Neural progenitor cell (in vitro differentiated cells): Measurements from ENCODE around the gene GSAP. TPM values are rescaled to one million over a fixed set of nuclear protein-coding genes. Genes with fewer than 3 reads are reported as not detected.

Source experiments
- DNase-seq: peaks from one replicate; pipeline ENCODE4 v3.0.0-alpha.2; 2016; ENCODE audit warnings: low spot score
- H2AFZ ChIP-seq: fragments of 200-600 bp; sonication (generic); replicated peaks from 2 replicates; pipeline ENCODE4 v1.6.1; 2016; ENCODE audit warnings: antibody characterized with exemption
- H3F3A ChIP-seq: fragments of 200-600 bp; sonication (generic); 2 replicates; pipeline ENCODE4 v1.6.1; 2016; ENCODE audit warnings: antibody characterized with exemption, low read depth
- H3K27ac ChIP-seq: fragments of 200-600 bp; sonication (generic); 2 replicates; pipeline ENCODE4 v1.5.1; 2016; ENCODE audit warnings: mild to moderate bottlenecking
- H3K27me3 ChIP-seq: fragments of 200-600 bp; sonication (generic); 2 replicates; pipeline ENCODE4 v1.6.1; 2016; ENCODE audit warnings: mild to moderate bottlenecking, moderate library complexity
- H3K36me3 ChIP-seq: fragments of 200-600 bp; sonication (generic); 2 replicates; pipeline ENCODE4 v1.5.1; 2016
- H3K4me1 ChIP-seq: fragments of 200-600 bp; sonication (generic); 2 replicates; pipeline ENCODE4 v1.6.1; 2016; ENCODE audit warnings: mixed run types
- H3K4me2 ChIP-seq: fragments of 200-600 bp; sonication (generic); 2 replicates; pipeline ENCODE4 v1.6.1; 2016
- H3K4me3 ChIP-seq: fragments of 200-600 bp; sonication (generic); 2 replicates; pipeline ENCODE4 v1.5.1; 2016
- H3K79me2 ChIP-seq: fragments of 200-600 bp; sonication (generic); 2 replicates; pipeline ENCODE4 v1.6.1; 2016; ENCODE audit warnings: low read depth
- H3K9ac ChIP-seq: fragments of 200-600 bp; sonication (generic); 2 replicates; pipeline ENCODE4 v1.6.1; 2016
- H3K9me3 ChIP-seq: fragments of 200-600 bp; sonication (generic); 2 replicates; pipeline ENCODE4 v1.5.1; 2016; ENCODE audit warnings: low read depth
- H4K20me1 ChIP-seq: fragments of 200-600 bp; sonication (generic); 2 replicates; pipeline ENCODE4 v1.6.1; 2016; ENCODE audit warnings: low read depth
- H3K27ac Mint-ChIP-seq: 3 replicates; pipeline ENCODE4 v1.8.0; 2021; ENCODE audit warnings: mixed read lengths
- H3K27me3 Mint-ChIP-seq: 2 replicates; pipeline ENCODE4 v1.8.0; 2022; ENCODE audit warnings: low read depth, mild to moderate bottlenecking, inconsistent platforms, moderate library complexity, mixed read lengths; ENCODE audit not compliant: insufficient read depth
- H3K36me3 Mint-ChIP-seq: 3 replicates; pipeline ENCODE4 v1.8.0; 2021; ENCODE audit warnings: mixed read lengths
- H3K4me1 Mint-ChIP-seq: 3 replicates; pipeline ENCODE4 v1.8.0; 2021; ENCODE audit warnings: mixed read lengths
- H3K4me3 Mint-ChIP-seq: 3 replicates; pipeline ENCODE4 v1.8.0; 2021; ENCODE audit warnings: mild to moderate bottlenecking, moderate library complexity, mixed read lengths
- H3K9me3 Mint-ChIP-seq: 3 replicates; pipeline ENCODE4 v1.8.0; 2020; ENCODE audit warnings: mixed read lengths
- EZH2 ChIP-seq: fragments of 200-600 bp; sonication (generic); IDR thresholded peaks from 2 replicates; pipeline ENCODE4 v1.6.1; 2017; ENCODE audit warnings: antibody characterized with exemption, mild to moderate bottlenecking, moderate library complexity
- EZH2phosphoT487 ChIP-seq: fragments of 200-600 bp; sonication (generic); IDR thresholded peaks from 2 replicates; pipeline ENCODE4 v1.6.1; 2017; ENCODE audit warnings: antibody characterized with exemption
- total RNA-seq: library from RNA; depleted of rRNA; stranded (reverse); fragments of >200 nt; gene quantifications from 2 replicates; pipeline ENCODE4 v1.2.3, GENCODE V29; 2015; ENCODE audit warnings: low replicate concordance
- TF ChIP-seq, protein P1 (sequence below): fragments of 200-600 bp; sonication (generic); IDR thresholded peaks from 2 replicates; pipeline ENCODE4 v1.5.1; 2017; ENCODE audit warnings: antibody characterized with exemption, mild to moderate bottlenecking

Gene GSAP
- total RNA-seq, 1 donor from 2014 or later = 2.6 TPM

DNA sequence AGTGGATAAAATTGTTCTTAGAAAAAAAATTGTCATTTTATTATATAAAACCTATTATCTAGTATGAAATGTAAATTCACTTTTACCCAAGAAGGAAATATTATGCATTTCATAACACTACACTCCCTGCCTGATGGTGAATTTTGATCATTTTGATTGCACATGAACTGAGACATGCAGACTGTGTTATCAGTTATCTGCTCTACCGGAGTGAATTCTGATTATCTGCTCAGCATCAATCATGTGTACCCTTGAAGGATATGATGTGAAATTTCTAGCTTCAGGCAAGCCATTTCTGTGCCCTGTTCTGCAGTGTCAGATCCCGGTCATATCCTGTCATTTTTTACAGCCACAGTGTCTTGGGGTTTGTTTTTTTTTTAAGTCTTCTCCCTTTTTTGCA lies 131.5 kb downstream of the GSAP start:
- H3K4me1 Mint-ChIP-seq = peaks cover 8% of the 10 kb centered on the region
- Histone ChIP-seq H3K9ac (no peak overlapping the region), H3K27ac (no peak overlapping the region), H3K27me3 (no peaks in the 10 kb centered on the region), H3K79me2 (no peaks in the 10 kb centered on the region), H3K9me3 (no peaks in the 10 kb centered on the region), H3F3A (no peaks in the 10 kb centered on the region), H3K4me2 (no peak overlapping the region), H2AFZ (no peak overlapping the region), H3K36me3 (no peaks in the 10 kb centered on the region), H4K20me1 (no peaks in the 10 kb centered on the region), H3K4me1 (no peaks in the 10 kb centered on the region), H3K4me3 (no peak overlapping the region)
- TF ChIP-seq, protein P1, sequence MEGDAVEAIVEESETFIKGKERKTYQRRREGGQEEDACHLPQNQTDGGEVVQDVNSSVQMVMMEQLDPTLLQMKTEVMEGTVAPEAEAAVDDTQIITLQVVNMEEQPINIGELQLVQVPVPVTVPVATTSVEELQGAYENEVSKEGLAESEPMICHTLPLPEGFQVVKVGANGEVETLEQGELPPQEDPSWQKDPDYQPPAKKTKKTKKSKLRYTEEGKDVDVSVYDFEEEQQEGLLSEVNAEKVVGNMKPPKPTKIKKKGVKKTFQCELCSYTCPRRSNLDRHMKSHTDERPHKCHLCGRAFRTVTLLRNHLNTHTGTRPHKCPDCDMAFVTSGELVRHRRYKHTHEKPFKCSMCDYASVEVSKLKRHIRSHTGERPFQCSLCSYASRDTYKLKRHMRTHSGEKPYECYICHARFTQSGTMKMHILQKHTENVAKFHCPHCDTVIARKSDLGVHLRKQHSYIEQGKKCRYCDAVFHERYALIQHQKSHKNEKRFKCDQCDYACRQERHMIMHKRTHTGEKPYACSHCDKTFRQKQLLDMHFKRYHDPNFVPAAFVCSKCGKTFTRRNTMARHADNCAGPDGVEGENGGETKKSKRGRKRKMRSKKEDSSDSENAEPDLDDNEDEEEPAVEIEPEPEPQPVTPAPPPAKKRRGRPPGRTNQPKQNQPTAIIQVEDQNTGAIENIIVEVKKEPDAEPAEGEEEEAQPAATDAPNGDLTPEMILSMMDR = no peak
- TF ChIP-seq EZH2phosphoT487 = no peak
- no peak for TF ChIP-seq EZH2
- H3K27ac Mint-ChIP-seq = no peak overlapping the region
- DNase-seq = no peak
- H3K4me3 Mint-ChIP-seq = no peak overlapping the region
- no peaks in the 10 kb centered on the region for H3K9me3 Mint-ChIP-seq
- no peaks in the 10 kb centered on the region for H3K36me3 Mint-ChIP-seq
- no peaks in the 10 kb centered on the region for H3K27me3 Mint-ChIP-seq

DNA sequence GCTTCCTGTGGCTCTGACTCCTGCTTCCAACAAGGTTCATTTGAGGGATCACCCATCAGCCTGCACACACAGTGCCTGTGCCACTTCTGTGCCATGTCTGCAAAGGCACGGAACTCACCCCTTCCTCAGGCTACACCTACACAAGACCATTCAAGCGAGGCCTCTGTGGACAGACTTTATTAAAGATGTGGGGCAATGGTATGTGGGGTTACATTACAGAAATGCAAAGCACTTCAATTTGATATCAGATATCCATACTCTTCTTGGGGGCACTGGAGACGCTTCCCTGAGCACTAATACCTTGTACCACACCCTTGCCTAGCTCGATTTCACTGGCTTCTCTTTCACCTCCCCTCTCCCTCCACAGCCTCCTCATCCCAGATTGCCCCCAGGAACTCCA lies 132.1 kb downstream of the GSAP start:
- Mint-ChIP-seq H3K4me3 (no peak overlapping the region), H3K4me1 (peaks cover 8% of the 10 kb centered on the region), H3K9me3 (no peaks in the 10 kb centered on the region), H3K36me3 (no peaks in the 10 kb centered on the region), H3K27me3 (no peaks in the 10 kb centered on the region), H3K27ac (no peak overlapping the region)
- TF ChIP-seq, protein P1 = no peak
- no peak for TF ChIP-seq EZH2
- no peak for TF ChIP-seq EZH2phosphoT487
- Histone ChIP-seq H3K27ac (no peak overlapping the region), H3K27me3 (no peaks in the 10 kb centered on the region), H3K36me3 (no peaks in the 10 kb centered on the region), H3K4me2 (no peak overlapping the region), H3K9me3 (no peaks in the 10 kb centered on the region), H4K20me1 (no peaks in the 10 kb centered on the region), H3K9ac (no peak overlapping the region), H3K4me3 (no peak overlapping the region), H2AFZ (no peak overlapping the region), H3F3A (no peaks in the 10 kb centered on the region), H3K4me1 (no peaks in the 10 kb centered on the region), H3K79me2 (no peaks in the 10 kb centered on the region)
- DNase-seq = no peak

DNA sequence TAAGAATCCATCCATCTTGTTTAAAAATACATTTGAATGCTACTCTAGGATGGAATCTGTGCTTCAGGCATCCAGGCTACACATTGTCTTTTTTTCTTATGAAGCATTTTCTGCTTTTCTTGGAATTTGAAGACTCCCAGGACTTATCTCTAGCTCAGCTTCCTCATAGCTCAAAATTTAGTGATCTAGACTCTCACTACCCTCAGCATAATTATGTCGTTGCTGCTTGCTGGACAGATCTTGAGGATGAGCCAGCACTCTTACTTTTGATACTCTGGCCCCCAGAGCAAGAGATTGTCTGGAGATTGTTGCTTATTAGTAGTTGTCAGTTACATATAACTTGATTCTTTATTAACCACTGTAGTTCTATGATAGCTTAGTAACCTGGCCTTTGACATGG lies 133.3 kb downstream of the GSAP start:
- Histone ChIP-seq H3K4me3 (no peak overlapping the region), H3K4me2 (no peak overlapping the region), H2AFZ (no peak overlapping the region), H3K36me3 (no peaks in the 10 kb centered on the region), H3K4me1 (no peaks in the 10 kb centered on the region), H3K9me3 (no peaks in the 10 kb centered on the region), H3K9ac (no peak overlapping the region), H3K27ac (no peak overlapping the region), H4K20me1 (no peaks in the 10 kb centered on the region), H3K27me3 (no peaks in the 10 kb centered on the region), H3K79me2 (no peaks in the 10 kb centered on the region), H3F3A (no peaks in the 10 kb centered on the region)
- Mint-ChIP-seq H3K27ac (no peak overlapping the region), H3K27me3 (no peaks in the 10 kb centered on the region), H3K36me3 (no peaks in the 10 kb centered on the region), H3K4me3 (no peak overlapping the region), H3K9me3 (no peaks in the 10 kb centered on the region), H3K4me1 (peaks cover 8% of the 10 kb centered on the region)
- TF ChIP-seq, protein P1 = no peak
- no peak for TF ChIP-seq EZH2
- no peak for TF ChIP-seq EZH2phosphoT487
- DNase-seq = no peak
